Endothelial cell of umbilical vein (primary cell): ENCODE measurements around the gene ZNF428. TPM values are rescaled to one million over a fixed set of nuclear protein-coding genes. Genes with fewer than 3 reads are reported as not detected.
"Not testable (repeated sequence)": the region's sequence is repeated elsewhere in the genome, so short reads cannot be mapped to it uniquely, and the experiment has no call there.

Experiments
- BruUV-seq: library from RNA; stranded (reverse); fragments of 400-500 nt; replicated peaks from 2 replicates; lab custom pipeline; 2021; lab: Mats Ljungman, UMichigan
- CTCF ChIA-PET: fragments of 300-600, 350-600 bp; sonication (Branson Sonifier 250); formaldehyde crosslinking; loops from one replicate; lab custom pipeline; 2021; ENCODE audit warnings: antibody characterized with exemption, inconsistent platforms; lab: Charles Lee
- POLR2A ChIA-PET: fragments of 300-600, 350-600 bp; sonication (Branson Sonifier 250); formaldehyde crosslinking; loops from one replicate; lab custom pipeline; 2021; ENCODE audit warnings: antibody characterized with exemption, inconsistent platforms; lab: Charles Lee
- DNase-seq: peaks from one replicate; pipeline ENCODE4 v3.0.0-alpha.2; 2011; ENCODE audit warnings: low read depth, low spot score
- FAIRE-seq: peaks from 2 replicates; lab custom pipeline; 2011; peaks lifted over from hg19 to GRCh38; lab: Jason Lieb, UNC
- H2AFZ ChIP-seq: 2 replicates; pipeline ENCODE4 v1.6.0; 2012; ENCODE audit warnings: low read depth, low read length, control low read depth, inconsistent platforms
- H3K27ac ChIP-seq: 2 replicates; pipeline ENCODE4 v1.5.1; 2011; ENCODE audit warnings: low read depth, mild to moderate bottlenecking, control low read depth, low read length, moderate library complexity; ENCODE audit not compliant: insufficient read depth
- H3K27me3 ChIP-seq, 2 experiments: 2 replicates each; pipeline versions ENCODE4 v1.6.0 to v1.6.1; 2011; ENCODE audit warnings: low read length in 2 of 2, mixed read lengths in 1 of 2; ENCODE audit not compliant: control insufficient read depth in 2 of 2, insufficient read depth in 2 of 2
- H3K36me3 ChIP-seq, 2 experiments: 2 replicates in 1 of 2; 3 replicates in 1 of 2; pipeline ENCODE4 v1.5.1; 2011; ENCODE audit warnings: low read length in 2 of 2, mild to moderate bottlenecking in 1 of 2, moderate library complexity in 1 of 2; ENCODE audit not compliant: control insufficient read depth in 2 of 2, insufficient read depth in 2 of 2; ENCODE audit errors: extremely low read depth in 1 of 2
- H3K4me1 ChIP-seq: 3 replicates; pipeline ENCODE4 v1.5.1; 2011; ENCODE audit warnings: mild to moderate bottlenecking, low read length; ENCODE audit not compliant: control insufficient read depth, insufficient read depth; ENCODE audit errors: extremely low read depth
- H3K4me2 ChIP-seq: 2 replicates; pipeline ENCODE4 v1.6.1; 2011; ENCODE audit warnings: low read length, control low read depth, mixed read lengths; ENCODE audit not compliant: insufficient read depth
- H3K4me3 ChIP-seq, 3 experiments: fragments of 200-600 bp in 1 of 3; sonication (generic), shearing (Covaris generic) in 1 of 3; replicated peaks in 1 of 3; 2 replicates each; pipeline ENCODE4 v1.5.1; 2011 to 2016; ENCODE audit warnings: control low read depth in 3 of 3, low read length in 3 of 3, mild to moderate bottlenecking in 2 of 3, inconsistent platforms in 1 of 3, low read depth in 1 of 3, moderate library complexity in 1 of 3; ENCODE audit not compliant: insufficient read depth in 1 of 3
- H3K79me2 ChIP-seq: 2 replicates; pipeline ENCODE4 v1.6.0; 2012; ENCODE audit warnings: low read length, inconsistent platforms; ENCODE audit not compliant: control insufficient read depth, insufficient read depth
- H3K9ac ChIP-seq: replicated peaks from 2 replicates; pipeline ENCODE3; 2011; ENCODE audit warnings: low read length, control low read depth; ENCODE audit not compliant: insufficient read depth; ENCODE audit errors: extremely low read depth
- H3K9me1 ChIP-seq: replicated peaks from 3 replicates; pipeline ENCODE4 v1.6.0; 2011; ENCODE audit warnings: mild to moderate bottlenecking, low read length; ENCODE audit not compliant: control insufficient read depth, insufficient read depth; ENCODE audit errors: extremely low read depth
- H3K9me3 ChIP-seq: replicated peaks from 2 replicates; pipeline ENCODE4 v1.5.1; 2012; ENCODE audit warnings: low read length, inconsistent platforms; ENCODE audit not compliant: control insufficient read depth, insufficient read depth
- H4K20me1 ChIP-seq: replicated peaks from 2 replicates; pipeline ENCODE3; 2011; ENCODE audit warnings: mild to moderate bottlenecking, low read length; ENCODE audit not compliant: control insufficient read depth, insufficient read depth; ENCODE audit errors: extremely low read depth
- FOS ChIP-seq: IDR thresholded peaks from 2 replicates; pipeline ENCODE4 v1.6.1; 2011; ENCODE audit warnings: mild to moderate bottlenecking, low read length, moderate library complexity, borderline replicate concordance; ENCODE audit not compliant: insufficient read depth
- GATA2 ChIP-seq: IDR thresholded peaks from 2 replicates; pipeline ENCODE4 v1.7.0; 2011; ENCODE audit warnings: low read depth, mild to moderate bottlenecking, moderate library complexity, mixed read lengths, low read length; ENCODE audit not compliant: insufficient read length, insufficient read depth
- JUN ChIP-seq: IDR thresholded peaks from 2 replicates; pipeline ENCODE4 v1.6.1; 2011; ENCODE audit warnings: borderline replicate concordance, low read depth; ENCODE audit not compliant: insufficient read length, insufficient read depth
- dilution Hi-C: fragments of 300-500 bp; cut with MboI; formaldehyde crosslinking; loops from one replicate; pipeline ENCODE4 v1.15.0; 2019; ENCODE audit warnings: low sequenced_read_pairs; ENCODE audit not compliant: extremely low pct_ligation_motif_present
- intact Hi-C: fragments of 100-400 bp; cut with micrococcal nuclease; formaldehyde crosslinking; loops from one replicate; pipeline ENCODE4 v1.10.0; 2022
- polyA plus RNA-seq, 4 experiments: library from polyadenylated mRNA; depleted of rRNA in 3 of 4; stranded (reverse) in 3 of 4; unstranded in 1 of 4; fragments of >200 nt; gene quantifications; 2 replicates each; pipeline versions ENCODE4 v1.2.1 to v1.2.3, GENCODE V29; 2011 to 2012; ENCODE audit warnings: missing spikeins in 1 of 4
- total RNA-seq: library from RNA; stranded (reverse); gene quantifications from 2 replicates; pipeline ENCODE4 v1.2.3, GENCODE V29; 2021
- TF ChIP-seq, protein P1 (sequence below): IDR thresholded peaks from 2 replicates; pipeline ENCODE4 v1.6.1; 2011; ENCODE audit not compliant: insufficient read depth, insufficient read length

The ZNF428 gene
- total and polyA plus RNA-seq, 2 donors (not counting 3 experiments of a cell fraction or from before 2014, with no cell fraction given), result 29.2 to 56.2 TPM

DNA sequence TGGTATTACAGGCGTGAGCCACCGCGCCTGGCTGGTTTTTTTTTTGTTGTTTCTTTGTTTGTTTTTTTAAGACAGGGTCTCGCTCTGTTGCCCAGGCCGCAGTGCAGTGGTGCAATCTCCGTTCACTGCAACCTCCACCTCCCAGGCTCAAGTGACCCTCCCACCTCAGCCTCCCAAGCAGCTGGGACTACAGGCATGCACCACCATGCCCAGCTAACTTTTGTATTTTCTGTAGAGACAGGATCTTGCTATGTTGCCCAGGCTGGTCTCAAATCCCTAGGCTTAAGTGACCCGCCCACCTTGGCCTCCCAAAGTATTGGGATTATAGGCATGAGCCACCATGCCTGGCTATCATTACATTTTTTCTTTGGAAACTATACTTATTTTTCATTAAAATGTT is 30.8 kb upstream of the ZNF428 start:
- H3K4me1 ChIP-seq, H3K36me3 ChIP-seq, H2AFZ ChIP-seq, FAIRE-seq, intact Hi-C loops, H3K4me3 ChIP-seq, H3K79me2 ChIP-seq, H3K27ac ChIP-seq, H3K9me3 ChIP-seq, H4K20me1 ChIP-seq, BruUV-seq, dilution Hi-C loops, H3K9me1 ChIP-seq, DNase-seq, H3K9ac ChIP-seq, H3K27me3 ChIP-seq, H3K4me2 ChIP-seq: not testable (repeated sequence)
- CTCF ChIA-PET, result interaction anchor here (1.0 to 1.9 kb wide), 3 partner anchors 12 to 115 kb away, joined by 3 to 5 read pairs (median 4); no protein-coding TSS in a partner anchor
- POLR2A ChIA-PET, result interaction anchor here (0.7 kb wide), 1 partner anchor 1238 kb away, joined by 4 read pairs; no protein-coding TSS in a partner anchor

DNA sequence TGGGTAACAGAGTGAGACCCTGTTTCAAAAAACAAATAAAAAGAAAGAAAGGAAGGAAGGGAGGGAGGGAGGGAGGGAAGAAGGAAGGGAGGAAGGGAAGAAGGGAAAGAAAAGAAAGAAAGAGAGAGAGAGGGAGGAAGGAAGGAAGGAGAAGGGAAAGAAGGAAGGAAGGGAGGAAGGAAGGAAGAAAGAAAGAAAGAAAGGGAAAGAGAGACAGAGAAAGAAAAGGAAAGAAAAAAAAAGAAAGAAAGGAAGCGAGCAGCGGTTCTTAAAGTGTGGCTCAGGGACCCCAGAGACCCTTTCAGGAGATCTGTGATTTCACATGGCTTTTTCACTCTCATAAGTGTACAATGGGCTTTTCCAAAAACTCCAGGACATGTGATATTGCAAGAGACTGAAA is 30.1 kb upstream of the ZNF428 start:
- POLR2A ChIA-PET, result no interaction called here
- H3K36me3 ChIP-seq, result peaks cover 2 to 5% of the 10 kb centered on the region in 2 experiments

More for the DNA sequence above, 30.1 kb upstream of the ZNF428 start:
- Histone ChIP-seq H3K4me3 (no peak overlapping the region), H3K9me1 (no peaks in the 10 kb centered on the region), H3K4me1 (no peaks in the 10 kb centered on the region), H3K79me2 (no peaks in the 10 kb centered on the region), H3K9ac (no peak overlapping the region), H2AFZ (no peak overlapping the region), H3K4me2 (no peak overlapping the region), H4K20me1 (no peaks in the 10 kb centered on the region), H3K27me3 (no peaks in the 10 kb centered on the region), H3K9me3 (no peaks in the 10 kb centered on the region), H3K27ac (no peak overlapping the region)
- FAIRE-seq, result no peak
- TF ChIP-seq GATA2 (no peak), FOS (no peak), JUN (no peak)
- TF ChIP-seq, protein P1, sequence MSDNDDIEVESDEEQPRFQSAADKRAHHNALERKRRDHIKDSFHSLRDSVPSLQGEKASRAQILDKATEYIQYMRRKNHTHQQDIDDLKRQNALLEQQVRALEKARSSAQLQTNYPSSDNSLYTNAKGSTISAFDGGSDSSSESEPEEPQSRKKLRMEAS, result no peak
- CTCF ChIA-PET, result interaction anchor here (1.0 to 1.9 kb wide), 3 partner anchors 13 to 114 kb away, joined by 3 to 5 read pairs (median 4); no protein-coding TSS in a partner anchor
- dilution Hi-C loops (no loop called here), intact Hi-C loops (no loop called here)
- no peak for DNase-seq
- no TSS peak for BruUV-seq
